ENCODE data around the gene MPND. TPM values are rescaled to one million over a fixed set of nuclear protein-coding genes. Genes with fewer than 3 reads are reported as not detected.

MPND gene
- total and polyA plus RNA-seq, 10 of the 15 experiments (the other 5 are each of a cell fraction or from before 2014, with no cell fraction given): 0.79 to 18.3 (median 6.0) TPM

DNA sequence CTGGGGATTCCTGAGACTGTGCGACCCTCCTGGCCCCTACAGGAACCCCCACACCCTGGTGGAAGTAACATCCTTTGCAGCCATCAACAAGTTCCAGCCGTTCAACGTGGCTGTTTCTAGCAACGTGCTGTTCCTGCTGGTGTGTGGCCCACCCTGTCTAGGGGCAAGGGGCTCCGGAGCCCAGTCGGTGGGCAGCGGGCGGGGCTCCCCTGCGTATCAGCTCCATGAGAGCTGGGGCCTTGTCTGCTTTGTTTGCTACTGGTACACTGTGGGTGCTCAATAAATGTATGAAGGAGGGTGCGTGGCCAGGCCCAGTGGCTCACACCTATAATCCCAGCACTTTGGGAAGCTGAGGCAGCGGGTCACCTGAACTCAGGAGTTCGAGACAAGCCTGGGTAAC lies 10.9 kb downstream of the MPND start:
- TF ChIP-seq POLR2A (IDR thresholded peaks at IDR 0.05; ENCODE audit: low read depth, low read length) (0 out of 2 replicates have a peak, but pooled peaks have one; percentile 35), IKZF1 (conservative IDR thresholded peaks at IDR 0.05) (no peak)
- intact Hi-C loops (cut with micrococcal nuclease; ENCODE audit: unreplicated experiment): no loop called here
- WGBS (ENCODE audit: insufficient coverage, insufficient replicate concordance, low lambda C conversion rate, missing lambda C conversion rate): 95% methylated on average over 12 of the region's 12 CpGs
- ChIA-PET SMC1A (ENCODE audit: uncharacterized antibody, unreplicated experiment) (no interaction called here), POLR2A (interaction anchor here (1.1 kb wide), 1 partner anchor 11 kb away, joined by 3 read pairs; no protein-coding TSS in a partner anchor), CTCF (interaction anchor here (1.1 to 3.8 kb wide), 4 partner anchors 11 to 87 kb away, joined by 3 to 78 read pairs (median 30); partner anchors contain the start of gene MPND), RAD21 (ENCODE audit: unreplicated experiment) (no interaction called here)
- no peaks in the 10 kb centered on the region for H4K20me1 ChIP-seq (ENCODE audit: control insufficient read depth, insufficient read depth)
- H3K9ac ChIP-seq (ENCODE audit: control insufficient read depth, insufficient read depth, low read length): no peak overlapping the region
- H3K27ac ChIP-seq (ENCODE audit: control insufficient read depth, insufficient read depth): no peak overlapping the region
- in situ Hi-C loops (cut with MboI): loop anchor here (5.0 kb wide), 1 partner anchor 87 kb away; no protein-coding TSS in a partner anchor
- no peak overlapping the region for H3K4me3 ChIP-seq
- H2AFZ ChIP-seq (ENCODE audit: control insufficient read depth, low read depth, low read length): no peak overlapping the region
- peaks cover 2 to 9% of the 10 kb centered on the region in 2 experiments; a peak in 3 of 4 replicates for H3K36me3 ChIP-seq (ENCODE audit: control insufficient read depth in 2 of 2, insufficient read depth in 2 of 2, low read length in 1 of 2)
- FAIRE-seq: no peak
- H3K9me3 ChIP-seq (replicated peaks; ENCODE audit: control insufficient read depth, insufficient read depth, low read length): no peaks in the 10 kb centered on the region
- no peaks in the 10 kb centered on the region for H3K4me1 ChIP-seq (ENCODE audit: control insufficient read depth, insufficient read depth, low read length)
- H3K4me2 ChIP-seq (ENCODE audit: control insufficient read depth, insufficient read depth): no peak overlapping the region
- no peak for ATAC-seq
- DNase-seq (ENCODE audit: low read depth, low spot score): no peak
- H3K27me3 ChIP-seq (replicated peaks in 1 of 2; ENCODE audit: control insufficient read depth in 2 of 2, insufficient read depth in 2 of 2, low read length in 1 of 2): no peaks in the 10 kb centered on the region
- no TSS peak for BruUV-seq (replicated peaks)
- no peaks in the 10 kb centered on the region for H3K79me2 ChIP-seq (ENCODE audit: control insufficient read depth, insufficient read depth, low read length)

- no peaks in the 10 kb centered on the region for H3K4me1 ChIP-seq (ENCODE audit: control insufficient read depth, insufficient read depth, low read length)
- no peak overlapping the region for H2AFZ ChIP-seq (ENCODE audit: control insufficient read depth, low read depth, low read length)
- ChIA-PET CTCF (interaction anchor here (1.1 to 3.8 kb wide), 3 partner anchors 12 to 87 kb away, joined by 3 to 78 read pairs (median 58); partner anchors contain the start of gene MPND), POLR2A (interaction anchor here (0.6 to 1.1 kb wide), 3 partner anchors 11 to 1151 kb away, joined by 3 read pairs; no protein-coding TSS in a partner anchor), SMC1A (ENCODE audit: uncharacterized antibody, unreplicated experiment) (no interaction called here), RAD21 (ENCODE audit: unreplicated experiment) (no interaction called here)
- no peak overlapping the region for H3K9ac ChIP-seq (ENCODE audit: control insufficient read depth, insufficient read depth, low read length)
- H3K79me2 ChIP-seq (ENCODE audit: control insufficient read depth, insufficient read depth, low read length): no peaks in the 10 kb centered on the region
- no peak for TF ChIP-seq CHD2 (IDR thresholded peaks at IDR 0.05; ENCODE audit: borderline replicate concordance, low read depth, low read length)
- TF ChIP-seq ZBTB40 (IDR thresholded peaks at IDR 0.05; ENCODE audit: borderline replicate concordance): no peak
- TF ChIP-seq POU2F2 (IDR thresholded peaks at IDR 0.05; ENCODE audit: borderline replicate concordance, low read depth, low read length): no peak
- TF ChIP-seq TBL1XR1 (IDR thresholded peaks at IDR 0.05; ENCODE audit: low read depth, low read length): no peak
- no peak for TF ChIP-seq HDAC6 (IDR thresholded peaks at IDR 0.05; ENCODE audit: unreplicated experiment)
- TF ChIP-seq ZBED1 (IDR thresholded peaks at IDR 0.05; ENCODE audit: borderline replicate concordance): no peak
- no peak for TF ChIP-seq SRF (IDR thresholded peaks at IDR 0.05; ENCODE audit: low read depth in 2 of 2, low read length in 2 of 2)
- no peaks in the 10 kb centered on the region for H4K20me1 ChIP-seq (ENCODE audit: control insufficient read depth, insufficient read depth)
- DNase-seq (ENCODE audit: low read depth, low spot score): no peak
- no peaks in the 10 kb centered on the region for H3K27me3 ChIP-seq (replicated peaks in 1 of 2; ENCODE audit: control insufficient read depth in 2 of 2, insufficient read depth in 2 of 2, low read length in 1 of 2)
- H3K4me3 ChIP-seq: no peak overlapping the region
- no peak for ATAC-seq
- H3K4me2 ChIP-seq (ENCODE audit: control insufficient read depth, insufficient read depth): no peak overlapping the region
- no peak overlapping the region for H3K27ac ChIP-seq (ENCODE audit: control insufficient read depth, insufficient read depth)
- intact Hi-C loops (cut with micrococcal nuclease; ENCODE audit: unreplicated experiment): no loop called here
- H3K9me3 ChIP-seq (replicated peaks; ENCODE audit: control insufficient read depth, insufficient read depth, low read length): no peaks in the 10 kb centered on the region
- in situ Hi-C loops (cut with MboI): loop anchor here (5.0 kb wide), 1 partner anchor 88 kb away; no protein-coding TSS in a partner anchor
- BruUV-seq (replicated peaks): no TSS peak
- peaks cover 6 to 13% of the 10 kb centered on the region in 2 experiments; a peak in 3 of 4 replicates for H3K36me3 ChIP-seq (ENCODE audit: control insufficient read depth in 2 of 2, insufficient read depth in 2 of 2, low read length in 1 of 2)
- 93% methylated on average over 11 of the region's 17 CpGs for WGBS (ENCODE audit: insufficient coverage, insufficient replicate concordance, low lambda C conversion rate, missing lambda C conversion rate)
- no peak for FAIRE-seq
Observed at GRCh38 chr19:4354897-4355296, 11.5 kb downstream of the MPND start.

All from GM12878 (cell line).